HG02884 (cell line): Measurements from ENCODE around the gene DRAM2.
"Not testable (repeated sequence)": the region's sequence is repeated elsewhere in the genome, so short reads cannot be mapped to it uniquely, and the experiment has no call there.

Experiments
- ATAC-seq: cut with Tn5 transposase; IDR thresholded peaks from one replicate; pipeline ENCODE4 v1.9.1; 2021; ENCODE audit warnings: mild to moderate bottlenecking, moderate library complexity; ENCODE audit not compliant: unreplicated experiment

The DRAM2 gene

GRCh38 chr1:111084999-111085398 is 54.9 kb downstream of the DRAM2 start:
- ATAC-seq = no peak

GRCh38 chr1:111082421-111083203 is 57.3 kb downstream of the DRAM2 start:
- ATAC-seq = no peak

GRCh38 chr1:111079329-111079728 is 60.6 kb downstream of the DRAM2 start:
- not testable (repeated sequence) for ATAC-seq

- not testable (repeated sequence) for ATAC-seq
These were observed 62.6 kb downstream of the DRAM2 start for GRCh38 chr1:111077312-111077711.
